Hippocampal formation (tissue), 2 donors: Measurements from ENCODE around the gene PPP6C.
"Not testable (repeated sequence)": the region's sequence is repeated elsewhere in the genome, so short reads cannot be mapped to it uniquely, and the experiment has no call there.

ENCODE experiments used
- DNase-seq, 2 donors: peaks; one replicate each; lab custom pipeline; 2025; lab: John Stamatoyannopoulos, UW

Gene PPP6C

GRCh38 chr9:125141751-125142150 is 47.9 kb downstream of the PPP6C start:
- no peak for DNase-seq

GRCh38 chr9:125141251-125141650 is 48.4 kb downstream of the PPP6C start:
- DNase-seq, result no peak

- DNase-seq, result no peak
Observed at GRCh38 chr9:125140576-125140975, 49.0 kb downstream of the PPP6C start.

- DNase-seq, result no peak
Observed at GRCh38 chr9:125137200-125137599, 52.4 kb downstream of the PPP6C start.

GRCh38 chr9:125134976-125135375 is 54.6 kb downstream of the PPP6C start:
- no peak for DNase-seq

GRCh38 chr9:125133403-125134329 is 55.9 kb downstream of the PPP6C start:
- no peak for DNase-seq

GRCh38 chr9:125131778-125132177 is 57.8 kb downstream of the PPP6C start:
- DNase-seq, result no peak

GRCh38 chr9:125126019-125126746 is 63.4 kb downstream of the PPP6C start:
- DNase-seq, result peak; percentile 63 to 66

- no peak for DNase-seq
Observed at GRCh38 chr9:125125523-125125922, 64.1 kb downstream of the PPP6C start.

- no peak for DNase-seq
Observed at GRCh38 chr9:125121146-125121545, 68.5 kb downstream of the PPP6C start.

GRCh38 chr9:125119643-125120286 is 69.8 kb downstream of the PPP6C start:
- no peak for DNase-seq

- not testable (repeated sequence) for DNase-seq
Observed at GRCh38 chr9:125118696-125119095, 70.9 kb downstream of the PPP6C start.

GRCh38 chr9:125114503-125114902 is 75.1 kb downstream of the PPP6C start:
- not testable (repeated sequence) for DNase-seq

GRCh38 chr9:125110464-125110863 is 79.1 kb downstream of the PPP6C start:
- DNase-seq, result no peak

GRCh38 chr9:125108541-125108940 is 81.1 kb downstream of the PPP6C start:
- not testable (repeated sequence) for DNase-seq

- no peak for DNase-seq
Observed at GRCh38 chr9:125106285-125106893, 83.2 kb downstream of the PPP6C start.

GRCh38 chr9:125103770-125104460 is 85.7 kb downstream of the PPP6C start:
- DNase-seq, result no peak

- no peak for DNase-seq
Observed at GRCh38 chr9:125103021-125103420, 86.6 kb downstream of the PPP6C start.

- no peak for DNase-seq
Observed at GRCh38 chr9:125100822-125101221, 88.8 kb downstream of the PPP6C start.

GRCh38 chr9:125099816-125100215 is 89.8 kb downstream of the PPP6C start:
- no peak for DNase-seq
